Testis (tissue), 3 donors: ENCODE results near the gene CD59. TPM values are rescaled to one million over a fixed set of nuclear protein-coding genes. Genes with fewer than 3 reads are reported as not detected.

ENCODE experiments used
- DNase-seq: peaks from one replicate; pipeline ENCODE4 v3.0.0-alpha.2; 2019
- H3K27ac ChIP-seq, 2 donors: fragments of 200-600 bp; sonication (generic); one replicate each; pipeline ENCODE4 v1.5.1; 2019
- H3K27me3 ChIP-seq: fragments of 200-600 bp; sonication (generic); one replicate; pipeline ENCODE4 v1.5.1; 2019
- H3K36me3 ChIP-seq: fragments of 200-600 bp; sonication (generic); one replicate; pipeline ENCODE4 v1.5.1; 2017; ENCODE audit warnings: low read depth; ENCODE audit errors: missing control alignments
- H3K4me1 ChIP-seq: fragments of 200-600 bp; sonication (generic); one replicate; pipeline ENCODE4 v1.5.1; 2019
- H3K4me3 ChIP-seq, 2 donors: fragments of 200-600 bp; sonication (generic); one replicate each; pipeline ENCODE4 v1.5.1; 2017 to 2019
- H3K9me3 ChIP-seq: fragments of 200-600 bp; sonication (generic); one replicate; pipeline ENCODE4 v1.5.1; 2017
- CTCF ChIP-seq, 3 experiments: fragments of 450-650 bp in 2 of 3; fragments of 200-600 bp in 1 of 3; sonication (generic) in 1 of 3; IDR thresholded peaks; one replicate each; pipeline ENCODE4 v1.5.1; 2016 to 2019; ENCODE audit warnings: antibody characterized with exemption in 3 of 3, mild to moderate bottlenecking in 2 of 3, moderate library complexity in 1 of 3
- POLR2A ChIP-seq: fragments of 450-650 bp; IDR thresholded peaks from one replicate; pipeline ENCODE4 v1.6.1; 2017; ENCODE audit warnings: antibody characterized with exemption, mild to moderate bottlenecking, moderate library complexity
- whole genome bisulfite sequencing, 2 donors: methylation state at CpG; one replicate each; pipeline ENCODE4 v1.1.5; 2018; 5-methylcytosine and 5-hydroxymethylcytosine counted together
- intact Hi-C: fragments of 100-400 bp; cut with DNase I; formaldehyde crosslinking; loops from one replicate; pipeline ENCODE4 v1.15.1; 2023; ENCODE audit warnings: low total_unique reads
- polyA plus RNA-seq: library from polyadenylated mRNA; stranded (reverse); fragments of 350-450 nt; fragmentation: Illumina TruSeq; extraction: RNeasy Lipid Tissue Mini Kit (QIAGEN cat#74804); gene quantifications from one replicate; pipeline ENCODE4 v1.2.3, GENCODE V29; 2014; ENCODE audit warnings: low read depth, low replicate concordance; ENCODE audit not compliant: insufficient read depth
- total RNA-seq, 2 donors: library from RNA; depleted of rRNA; stranded (reverse); fragments of >200 nt; gene quantifications; one replicate each; pipeline ENCODE4 v1.2.3, GENCODE V29; 2016

CD59 gene
- total and polyA plus RNA-seq, 3 donors from 2014 or later = 157 to 343 (median 230) TPM

- intact Hi-C loops = no loop called here
- no peaks in the 10 kb centered on the region for H3K36me3 ChIP-seq
- WGBS, 2 donors = 78 to 84% methylated on average over 2 of the region's 2 CpGs
- H3K4me1 ChIP-seq = peaks cover 15% of the 10 kb centered on the region
- no peak overlapping the region for H3K4me3 ChIP-seq
- TF ChIP-seq POLR2A = no peak
- no peak for TF ChIP-seq CTCF (IDR thresholded peaks at IDR 0.05)
- DNase-seq = no peak
- no peaks in the 10 kb centered on the region for H3K9me3 ChIP-seq
- no peaks in the 10 kb centered on the region for H3K27me3 ChIP-seq
- no peak overlapping the region for H3K27ac ChIP-seq
Observed at GRCh38 chr11:33718440-33718839, 17.8 kb downstream of the CD59 start.

- H3K4me3 ChIP-seq = no peak overlapping the region
- H3K4me1 ChIP-seq = peaks cover 7% of the 10 kb centered on the region
- intact Hi-C loops = no loop called here
- H3K36me3 ChIP-seq = no peaks in the 10 kb centered on the region
- DNase-seq = no peak
- H3K27ac ChIP-seq = no peak overlapping the region
- WGBS, 2 donors = 55 to 74% methylated on average over 2 of the region's 2 CpGs
- TF ChIP-seq CTCF (IDR thresholded peaks at IDR 0.05) (peak in 1 of 3 experiments; percentile 10), POLR2A (no peak)
- no peaks in the 10 kb centered on the region for H3K27me3 ChIP-seq
- H3K9me3 ChIP-seq = no peaks in the 10 kb centered on the region
Observed at GRCh38 chr11:33716243-33716642, 20.0 kb downstream of the CD59 start.

GRCh38 chr11:33713856-33714398 lies 22.3 kb downstream of the CD59 start:
- Histone ChIP-seq H3K36me3 (no peaks in the 10 kb centered on the region), H3K27me3 (no peaks in the 10 kb centered on the region), H3K4me1 (peaks cover 7% of the 10 kb centered on the region), H3K9me3 (no peaks in the 10 kb centered on the region), H3K27ac (no peak overlapping the region), H3K4me3 (no peak overlapping the region)
- WGBS, 2 donors = 73 to 84% methylated on average over 4 of the region's 4 CpGs
- intact Hi-C loops = no loop called here
- TF ChIP-seq CTCF (IDR thresholded peaks at IDR 0.05) = no peak
- TF ChIP-seq POLR2A = no peak
- DNase-seq = no peak

- Histone ChIP-seq H3K27ac (no peak overlapping the region), H3K4me3 (no peak overlapping the region), H3K9me3 (no peaks in the 10 kb centered on the region), H3K4me1 (peaks cover 7% of the 10 kb centered on the region), H3K27me3 (no peaks in the 10 kb centered on the region), H3K36me3 (no peaks in the 10 kb centered on the region)
- no peak for DNase-seq
- WGBS, 2 donors = 52 to 73% methylated on average over 5 of the region's 5 CpGs
- TF ChIP-seq CTCF (IDR thresholded peaks at IDR 0.05) = no peak
- TF ChIP-seq POLR2A = no peak
- intact Hi-C loops = no loop called here
Observed at GRCh38 chr11:33713151-33713855, 22.9 kb downstream of the CD59 start.

GRCh38 chr11:33712436-33712835 lies 23.8 kb downstream of the CD59 start:
- H3K27ac ChIP-seq = no peak overlapping the region
- TF ChIP-seq CTCF (IDR thresholded peaks at IDR 0.05) = no peak
- no peaks in the 10 kb centered on the region for H3K27me3 ChIP-seq
- H3K36me3 ChIP-seq = no peaks in the 10 kb centered on the region
- 70 to 71% methylated on average over 3 of the region's 3 CpGs for WGBS, 2 donors
- no peaks in the 10 kb centered on the region for H3K9me3 ChIP-seq
- H3K4me3 ChIP-seq = no peak overlapping the region
- intact Hi-C loops = no loop called here
- H3K4me1 ChIP-seq = peaks cover 7% of the 10 kb centered on the region
- DNase-seq = no peak
